NCI-H510A (cell line): Measurements from ENCODE around the gene STOX1.
"Not testable (repeated sequence)": the region's sequence is repeated elsewhere in the genome, so short reads cannot be mapped to it uniquely, and the experiment has no call there.

Source experiments
- DNase-seq: peaks from one replicate; lab custom pipeline; 2025; lab: John Stamatoyannopoulos, UW

The STOX1 gene

DNA sequence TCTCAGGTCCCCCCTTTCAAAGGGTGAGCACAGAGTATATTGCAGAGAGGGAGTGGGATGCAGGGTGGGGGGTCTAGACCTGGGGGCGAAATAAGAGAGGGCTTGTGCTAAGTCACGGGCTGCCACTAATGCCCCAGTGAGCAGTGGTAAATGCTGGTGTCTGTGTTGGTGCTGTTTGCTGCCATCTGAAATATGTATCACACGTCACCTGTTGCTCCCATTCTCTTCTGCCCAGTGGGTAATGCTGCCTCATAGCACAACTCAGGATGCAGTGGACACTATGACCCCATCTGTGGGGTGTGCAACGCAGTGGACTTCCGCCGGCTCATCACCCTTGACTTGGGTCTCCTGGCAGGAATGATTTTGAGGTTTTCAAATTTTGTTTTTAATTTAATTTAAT is 2.6 kb downstream of the STOX1 start:
- no peak for DNase-seq

GRCh38 chr10:68831961-68832455 is 4.7 kb downstream of the STOX1 start:
- DNase-seq: no peak

- no peak for DNase-seq
Measured at GRCh38 chr10:68832601-68833000, 5.3 kb downstream of the STOX1 start.

GRCh38 chr10:68837626-68838322 is 10.4 kb downstream of the STOX1 start:
- DNase-seq: no peak

DNA sequence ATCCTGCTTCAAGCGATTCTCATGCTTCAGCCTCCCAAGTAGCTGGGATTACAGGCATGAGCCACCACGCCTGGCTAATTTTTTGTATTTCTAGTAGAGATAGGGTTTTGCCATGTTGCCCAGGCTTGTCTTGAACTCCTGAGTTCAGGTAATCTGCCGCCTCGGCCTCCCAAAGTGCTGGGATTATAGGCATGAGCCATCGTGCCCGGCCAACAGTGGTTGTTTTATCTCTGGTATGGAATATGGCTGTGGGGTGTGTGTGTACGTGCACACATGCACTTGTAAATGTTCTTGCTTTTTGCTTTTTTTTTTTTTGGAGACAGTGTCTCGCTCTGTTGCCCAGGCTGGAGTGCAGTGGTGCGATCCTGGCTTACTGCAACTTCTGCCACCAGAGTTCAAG is 13.3 kb downstream of the STOX1 start:
- DNase-seq: not testable (repeated sequence)

DNA sequence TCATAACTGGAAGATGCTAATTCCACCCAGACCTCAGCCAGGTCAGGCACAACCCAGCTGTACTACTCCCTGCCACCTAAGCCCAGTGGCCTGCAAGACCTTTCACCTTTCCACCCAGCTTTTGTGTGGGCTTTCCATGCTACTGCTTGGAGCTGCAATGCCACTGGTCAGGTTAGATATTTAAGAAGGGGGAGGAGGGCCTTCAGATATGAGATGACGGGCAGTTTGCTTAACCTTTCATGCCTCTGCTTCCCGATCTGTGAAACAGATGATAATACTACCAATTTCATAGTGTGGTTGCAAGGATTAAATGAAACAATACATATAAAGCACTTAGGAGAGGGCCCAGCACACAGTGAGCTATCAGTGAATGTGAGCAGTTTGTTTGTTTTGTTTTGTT is 20.9 kb downstream of the STOX1 start:
- no peak for DNase-seq

DNA sequence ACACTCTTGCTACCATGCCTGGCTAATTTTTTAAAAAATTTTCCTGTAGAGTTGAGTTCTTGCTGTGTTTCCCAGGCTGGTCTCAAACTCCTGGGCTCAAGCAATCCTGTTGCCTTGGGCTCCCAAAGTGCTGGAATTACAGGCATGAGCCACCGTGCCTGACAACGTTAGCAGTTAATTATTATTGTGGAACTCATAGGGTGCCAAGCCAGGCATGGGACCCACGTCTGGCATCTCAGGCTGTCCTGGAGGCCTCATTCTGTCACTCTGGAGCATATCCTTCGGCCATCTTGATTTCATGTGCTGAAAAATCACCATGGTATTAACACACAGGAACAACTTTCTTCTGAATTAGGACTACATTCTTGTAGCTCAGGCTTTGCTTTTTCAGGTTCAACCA is 21.5 kb downstream of the STOX1 start:
- no peak for DNase-seq

DNA sequence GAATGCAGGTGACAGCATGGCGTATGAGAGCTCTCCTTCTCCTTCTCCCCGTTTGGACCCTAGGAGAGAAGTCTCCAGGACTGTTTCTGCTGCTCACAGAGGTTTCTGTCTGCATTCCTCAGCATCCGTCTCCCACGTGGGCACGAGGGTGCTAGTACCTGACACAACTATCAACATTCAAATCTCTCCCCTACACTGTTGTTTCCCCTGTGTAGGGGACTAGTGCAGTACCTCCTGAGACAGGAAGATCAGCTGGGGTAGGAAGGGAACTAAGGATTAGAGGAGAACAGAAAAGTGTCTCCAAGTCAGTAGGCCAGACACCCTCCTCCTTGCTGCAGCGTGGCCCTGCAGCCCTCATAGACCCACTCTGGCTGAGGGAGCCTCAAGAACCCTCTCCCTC is 29.0 kb downstream of the STOX1 start:
- DNase-seq: no peak

DNA sequence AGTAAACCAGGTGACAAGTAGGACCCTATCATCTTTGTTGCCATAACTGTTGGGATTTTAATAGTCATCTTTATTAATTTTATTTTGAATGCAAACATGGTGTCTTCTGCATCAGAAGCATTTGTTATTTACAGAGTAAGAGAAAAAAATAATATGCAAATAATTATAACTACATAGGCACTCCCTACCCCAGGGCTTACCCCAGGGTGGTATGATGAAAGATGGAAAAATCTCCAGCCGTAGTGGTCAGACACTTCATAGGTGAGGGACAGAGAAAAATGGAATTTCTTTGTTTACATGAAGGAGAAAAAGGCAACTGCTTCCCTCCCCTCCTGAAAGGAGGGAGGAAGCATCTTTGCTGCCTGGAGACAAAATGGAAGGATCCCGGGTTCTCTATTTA is 29.7 kb downstream of the STOX1 start:
- no peak for DNase-seq

GRCh38 chr10:68861253-68861652 is 33.9 kb downstream of the STOX1 start:
- no peak for DNase-seq

DNA sequence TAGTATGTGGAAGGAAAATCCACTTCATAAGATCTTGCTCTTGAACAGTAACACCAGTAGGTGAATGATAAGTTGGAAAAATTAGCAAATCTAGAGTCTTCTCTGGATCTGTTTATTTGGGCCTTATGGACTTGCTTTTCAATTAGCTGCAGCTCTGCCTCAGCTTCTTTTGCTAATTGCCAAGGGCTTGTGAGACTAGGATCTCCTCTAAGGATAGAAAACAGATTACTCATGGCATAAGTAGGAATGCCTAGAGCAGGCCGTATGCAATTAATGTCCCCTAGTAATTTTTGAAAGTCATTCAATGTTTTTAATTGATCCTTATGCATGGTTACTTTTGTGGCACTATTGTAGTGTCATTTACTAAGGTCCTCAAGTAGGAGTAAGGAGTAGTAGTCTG is 37.3 kb downstream of the STOX1 start:
- DNase-seq: no peak

DNA sequence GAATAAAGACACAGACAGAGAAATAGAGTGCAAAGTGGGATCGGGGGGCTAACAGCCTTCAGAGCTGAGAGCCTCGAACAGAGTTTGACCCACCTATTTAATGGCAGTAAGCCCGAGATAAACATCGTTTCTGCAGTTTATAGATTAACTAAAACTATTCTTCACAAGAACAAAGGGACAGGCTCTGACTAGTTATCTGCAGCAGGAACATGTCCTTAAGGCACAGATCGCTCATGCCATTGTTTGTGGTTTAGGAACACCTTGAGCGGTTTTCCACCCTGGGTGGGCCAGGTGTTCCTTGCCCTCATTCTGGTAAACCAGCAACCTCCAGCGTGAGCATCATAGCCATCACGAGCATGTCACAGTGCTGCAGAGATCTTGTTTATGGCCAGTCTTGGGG is 40.8 kb downstream of the STOX1 start:
- DNase-seq: not testable (repeated sequence)

- no peak for DNase-seq
Measured at GRCh38 chr10:68869623-68870022, 42.3 kb downstream of the STOX1 start.

- DNase-seq: no peak
Measured at GRCh38 chr10:68870061-68870460, 42.7 kb downstream of the STOX1 start.

DNA sequence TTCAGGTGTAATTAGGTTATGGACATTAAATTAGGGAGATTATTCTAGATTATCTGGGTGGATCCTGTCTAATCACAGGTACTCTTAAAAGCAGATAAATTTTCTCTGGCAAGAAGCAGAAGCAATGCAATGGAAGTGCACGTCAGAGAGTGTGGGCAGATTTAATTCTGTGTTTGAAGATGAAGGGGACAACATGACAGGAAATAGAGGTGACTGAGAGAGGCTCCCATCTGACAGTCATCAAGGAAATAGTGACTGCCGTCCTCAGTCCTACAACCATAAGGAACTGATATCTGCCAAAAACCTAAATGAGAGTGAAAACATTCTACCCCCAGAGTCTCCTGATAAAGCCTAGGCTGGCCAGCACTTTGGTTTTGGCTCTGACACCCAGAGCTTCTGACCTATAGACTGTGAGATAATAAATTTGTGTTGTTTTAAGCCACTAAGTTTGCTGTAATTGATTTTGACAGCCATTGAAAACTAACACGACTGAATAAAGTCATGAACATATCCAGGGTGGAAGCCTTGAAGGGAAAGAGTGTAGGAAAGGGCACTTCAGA is 43.3 kb downstream of the STOX1 start:
- DNase-seq: no peak

DNA sequence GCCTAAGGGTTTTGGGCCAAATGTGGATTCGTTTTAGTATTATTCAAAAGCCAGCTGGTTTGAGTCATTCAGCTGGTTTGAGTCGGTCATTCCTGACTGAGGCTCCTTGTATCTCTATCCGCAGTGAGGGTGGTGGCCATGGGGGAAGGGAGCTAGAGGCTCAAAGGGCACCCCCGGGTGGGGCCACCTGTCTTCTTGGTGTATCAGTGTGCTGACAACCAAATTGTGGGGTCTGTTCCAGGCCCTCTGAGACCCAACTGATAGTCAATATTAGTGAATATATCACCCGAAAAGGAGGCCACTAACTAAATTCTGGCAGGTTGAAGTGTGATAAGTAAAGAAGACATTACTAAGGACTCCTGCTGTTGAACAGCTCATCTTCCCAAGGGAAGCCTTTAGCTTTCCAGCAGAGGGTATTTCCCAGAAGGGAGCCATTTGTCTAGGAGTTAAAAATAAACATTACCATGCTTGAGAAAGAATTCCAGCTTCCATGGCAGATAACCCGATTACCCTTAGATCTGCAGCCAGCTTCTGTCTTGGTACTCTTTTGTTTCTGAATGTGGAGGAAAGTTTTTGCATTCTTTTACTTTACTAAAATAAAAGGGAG is 43.9 kb downstream of the STOX1 start:
- no peak for DNase-seq

- DNase-seq: peak; percentile 81
Measured at GRCh38 chr10:68871731-68872342, 44.5 kb downstream of the STOX1 start.

GRCh38 chr10:68876246-68877138 is 49.2 kb downstream of the STOX1 start:
- DNase-seq: peak; percentile 35

GRCh38 chr10:68877482-68878110 is 50.3 kb downstream of the STOX1 start:
- DNase-seq: no peak

GRCh38 chr10:68878496-68878895 is 51.2 kb downstream of the STOX1 start:
- no peak for DNase-seq

DNA sequence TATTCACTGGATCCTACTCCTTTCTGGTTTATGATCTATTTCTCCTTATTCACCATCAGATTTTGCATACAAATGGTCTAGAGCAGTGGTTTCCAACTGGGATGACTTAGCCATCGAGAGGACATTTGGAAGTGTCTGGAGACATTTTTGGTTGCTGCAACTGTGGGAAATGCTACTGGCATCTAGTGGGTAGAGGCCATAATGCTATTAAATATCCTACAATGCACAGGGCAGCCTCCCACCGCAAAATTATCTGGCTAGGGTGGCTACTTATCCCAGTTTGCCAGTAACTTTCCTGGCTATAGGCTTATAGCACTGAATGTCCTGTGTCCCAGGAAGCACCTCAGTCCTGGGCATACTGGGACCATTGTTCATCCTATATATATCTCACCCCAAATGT is 52.3 kb downstream of the STOX1 start:
- DNase-seq: no peak

- DNase-seq: no peak
Measured at GRCh38 chr10:68880181-68880580, 52.9 kb downstream of the STOX1 start.
